HG02884 (cell line): Measurements from ENCODE around the gene TMEM14C.

Experiments used
- ATAC-seq: cut with Tn5 transposase; IDR thresholded peaks from one replicate; pipeline ENCODE4 v1.9.1; 2021; ENCODE audit warnings: mild to moderate bottlenecking, moderate library complexity; ENCODE audit not compliant: unreplicated experiment

TMEM14C gene

DNA sequence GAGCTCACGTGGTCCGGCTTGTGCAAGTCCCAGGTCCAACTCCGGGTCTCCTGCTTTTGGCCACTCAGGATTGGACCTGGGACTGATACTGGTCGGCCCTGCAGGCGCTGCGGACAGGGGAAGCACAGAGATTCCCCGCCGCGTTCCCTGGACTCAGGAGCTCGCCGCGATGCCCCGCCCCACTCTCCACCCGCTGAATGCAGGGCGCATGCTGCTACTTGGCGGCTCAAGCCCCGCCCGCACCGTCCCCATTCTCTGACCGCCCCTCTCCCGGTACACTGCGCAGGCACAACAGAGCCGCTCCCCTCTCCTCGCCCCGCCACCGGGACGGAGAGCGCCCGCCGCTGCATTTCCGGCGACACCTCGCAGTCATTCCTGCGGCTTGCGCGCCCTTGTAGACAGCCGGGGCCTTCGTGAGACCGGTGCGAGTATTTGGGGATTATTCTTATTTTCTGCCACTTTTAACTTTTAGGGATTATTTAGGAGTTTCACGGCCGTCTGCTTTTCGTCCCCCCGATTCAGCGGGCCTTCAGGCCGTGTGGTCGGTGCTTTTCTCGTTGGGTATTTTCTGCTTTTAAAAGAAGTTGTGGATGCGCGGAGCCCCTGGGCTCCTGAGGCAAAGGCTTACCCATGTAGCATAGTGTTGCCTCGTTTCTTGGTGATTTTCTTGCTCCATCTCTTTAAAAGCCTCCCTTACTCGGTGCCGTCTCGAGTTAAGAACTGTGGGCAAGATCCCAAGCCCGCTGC, at the start of gene TMEM14C:
TSS of gene TMEM14C (plus strand) at position 251 of the 747 bp plus-strand sequence. CDS start 1,544 bp downstream, outside the sequence.
- peak; percentile 94 for ATAC-seq

DNA sequence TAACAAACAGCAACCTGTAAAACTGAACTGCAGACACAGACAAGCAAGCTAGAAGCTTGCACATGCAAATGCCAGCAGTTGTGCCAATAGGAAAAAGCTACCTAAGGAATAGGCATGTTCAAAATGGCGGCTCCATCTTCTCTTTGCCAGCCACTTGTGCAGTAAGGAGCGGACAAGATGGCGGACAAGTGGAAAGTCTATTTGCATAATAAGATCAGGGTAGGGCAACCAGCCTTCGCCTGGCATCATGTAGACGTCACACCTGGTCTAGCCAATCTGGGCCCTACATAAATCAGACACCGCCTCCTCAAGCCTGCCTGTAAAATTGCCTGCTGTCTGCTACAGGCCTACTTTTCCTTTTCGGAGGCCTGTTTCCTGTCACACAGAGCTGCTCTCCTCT, 46.5 kb upstream of the TMEM14C start:
- no peak for ATAC-seq

DNA sequence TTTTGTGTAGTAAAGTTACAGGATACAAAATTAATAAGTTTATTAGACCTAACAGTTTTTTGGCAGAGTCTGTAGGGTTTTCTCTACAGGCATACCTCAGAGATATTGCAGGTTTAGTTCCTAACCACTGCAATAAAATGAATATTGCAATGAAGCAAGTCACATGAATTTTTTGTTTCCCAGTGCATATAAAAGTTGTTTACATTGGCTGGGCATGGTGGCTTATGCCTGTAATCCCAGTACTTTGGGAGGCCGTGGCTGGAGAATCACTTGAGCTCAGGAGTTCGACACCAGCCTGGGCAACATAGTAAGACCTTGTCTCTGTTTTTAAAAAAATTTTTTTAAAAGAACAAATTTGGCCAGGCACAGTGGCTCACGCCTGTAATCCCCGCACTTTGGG, 44.4 kb upstream of the TMEM14C start:
- no peak for ATAC-seq

DNA sequence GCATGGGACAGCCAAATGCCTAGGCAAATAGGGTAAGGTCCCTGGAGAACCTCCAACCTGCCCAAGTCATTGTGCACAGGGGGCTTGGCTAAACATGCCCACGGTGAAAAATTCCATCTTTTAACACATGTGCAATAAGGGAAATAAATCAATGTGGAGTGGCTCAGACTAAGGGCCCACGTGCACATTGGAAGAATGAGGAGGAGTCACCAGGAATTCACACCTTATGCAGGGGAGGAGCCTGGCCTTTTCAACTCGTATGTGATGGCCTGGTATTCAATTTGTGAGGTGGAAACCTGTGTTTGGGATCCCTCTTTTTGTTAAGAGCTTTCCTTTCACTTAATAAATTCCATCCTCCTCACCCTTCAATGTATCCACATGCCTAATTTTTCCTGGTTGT, 41.1 kb upstream of the TMEM14C start:
- ATAC-seq, result no peak

DNA sequence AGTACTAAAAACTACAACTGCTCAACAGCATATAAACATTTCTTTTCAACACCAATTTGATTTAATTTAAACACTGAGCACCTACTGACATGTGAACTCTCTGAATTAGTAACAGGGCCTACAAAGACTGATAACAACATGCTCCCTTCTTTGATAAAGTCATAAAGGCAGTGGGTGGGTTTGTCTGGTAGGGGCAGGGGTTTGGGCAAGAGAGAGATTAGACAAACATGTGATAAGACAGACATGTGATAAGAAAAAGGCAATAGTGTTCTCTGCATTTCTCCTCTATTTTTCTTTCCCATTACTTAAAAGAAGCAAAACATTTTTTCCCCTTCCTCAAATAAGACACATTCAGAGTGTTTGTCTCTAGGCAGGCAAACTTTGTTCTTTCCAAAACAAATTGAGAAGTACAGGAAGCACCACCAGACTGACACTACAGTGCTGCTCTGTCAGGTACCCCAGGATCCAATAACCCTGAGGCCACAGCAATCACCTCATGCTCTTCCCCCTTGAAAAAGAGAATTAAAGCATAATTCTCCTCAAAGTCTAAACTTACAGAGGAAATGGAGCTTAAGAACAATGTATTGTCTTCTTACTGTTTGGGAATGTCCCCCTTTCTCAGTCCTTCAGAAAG, 40.4 kb upstream of the TMEM14C start:
- ATAC-seq, result no peak

DNA sequence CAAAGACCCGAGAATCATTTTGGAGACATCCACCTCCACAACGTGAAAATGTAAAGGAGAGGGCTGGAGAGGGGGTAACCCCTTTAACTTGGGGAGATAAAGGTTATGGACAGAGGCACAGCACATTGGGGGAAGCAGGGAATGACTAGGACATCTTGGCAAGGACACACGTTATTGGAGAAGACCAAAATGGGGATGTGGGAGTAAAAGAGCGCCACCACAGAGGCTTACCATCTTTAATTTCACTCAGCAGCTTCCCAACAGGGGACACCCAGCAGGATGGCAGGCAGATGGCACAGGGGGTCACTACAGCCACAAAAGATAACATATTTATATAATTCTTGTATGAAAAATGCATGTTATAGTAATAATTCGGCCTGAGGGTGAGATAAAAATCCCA, 38.3 kb upstream of the TMEM14C start:
- ATAC-seq, result no peak

DNA sequence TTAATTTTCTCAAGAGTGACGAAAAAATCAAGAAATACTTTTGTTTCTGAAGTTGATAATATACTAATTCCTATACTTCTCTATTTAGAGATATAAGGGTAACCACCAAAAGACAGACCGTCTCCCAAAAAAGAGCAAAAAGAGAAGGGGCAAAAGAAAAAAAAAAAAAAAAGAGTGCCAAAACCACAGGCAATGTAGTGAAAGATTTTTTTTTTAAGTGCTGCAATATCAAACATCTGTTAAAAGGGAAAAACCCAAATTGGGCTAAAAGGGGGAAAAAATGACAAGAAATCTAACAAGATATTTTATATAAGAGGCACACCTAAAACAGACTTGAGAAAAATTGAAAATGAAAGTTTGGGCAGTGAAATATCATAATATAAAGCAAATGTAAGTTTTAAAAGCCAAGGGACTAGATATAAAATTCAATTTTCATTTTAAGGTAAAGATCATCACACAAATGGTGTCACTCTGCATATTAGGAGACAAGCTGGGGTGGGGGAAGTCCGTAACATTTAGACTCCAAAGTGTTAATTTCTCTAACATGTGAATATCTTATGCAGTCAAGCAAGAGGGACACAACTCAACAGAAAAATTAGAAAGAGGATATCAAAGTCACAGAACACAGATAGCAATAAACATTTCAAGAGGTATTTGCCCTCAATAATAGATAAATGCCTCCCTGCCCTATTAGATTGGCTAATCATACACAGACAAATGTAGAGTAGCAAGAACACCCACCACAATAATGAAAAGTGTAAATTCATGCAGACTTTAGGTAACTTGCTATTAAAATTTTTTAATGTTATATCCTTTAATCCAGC, 37.6 kb upstream of the TMEM14C start:
- no peak for ATAC-seq

DNA sequence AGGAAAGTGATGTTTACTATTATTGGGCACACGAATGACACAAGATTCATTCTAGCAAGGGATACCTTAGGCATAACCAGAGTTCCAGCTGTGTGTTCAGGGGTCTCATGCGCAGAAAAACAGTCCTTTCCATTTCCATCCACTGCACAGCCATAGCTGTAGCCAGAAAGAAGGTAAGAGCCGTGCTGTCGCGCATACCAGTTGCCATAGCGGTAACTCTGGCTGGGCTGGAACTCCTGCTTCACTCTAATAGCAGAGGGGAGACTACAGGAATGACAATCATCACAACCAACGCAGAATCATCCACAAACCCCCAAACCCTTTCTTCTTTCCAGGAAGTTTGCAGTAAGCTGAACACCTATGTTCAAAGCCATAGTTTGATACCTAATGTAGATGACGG, 36.0 kb upstream of the TMEM14C start:
- no peak for ATAC-seq

DNA sequence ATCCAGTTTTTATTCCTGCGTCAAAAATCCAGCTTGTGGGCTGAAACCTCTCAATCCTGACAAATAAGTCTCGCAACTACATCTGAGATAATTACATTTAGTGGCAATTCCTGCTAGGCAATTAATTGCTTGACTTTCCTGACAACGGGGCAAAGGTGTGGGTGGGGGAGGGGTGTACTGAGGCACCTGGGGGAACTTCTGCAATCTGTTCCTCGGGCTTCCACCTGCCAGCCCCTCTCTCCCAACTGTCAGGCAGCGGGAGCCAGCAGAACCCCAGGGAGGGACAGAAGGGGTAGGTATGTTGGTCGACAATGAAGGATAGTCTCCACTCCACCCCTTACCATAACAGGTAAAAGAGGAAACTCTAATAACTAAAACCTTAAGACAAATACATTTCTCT, 35.3 kb upstream of the TMEM14C start:
- no peak for ATAC-seq

DNA sequence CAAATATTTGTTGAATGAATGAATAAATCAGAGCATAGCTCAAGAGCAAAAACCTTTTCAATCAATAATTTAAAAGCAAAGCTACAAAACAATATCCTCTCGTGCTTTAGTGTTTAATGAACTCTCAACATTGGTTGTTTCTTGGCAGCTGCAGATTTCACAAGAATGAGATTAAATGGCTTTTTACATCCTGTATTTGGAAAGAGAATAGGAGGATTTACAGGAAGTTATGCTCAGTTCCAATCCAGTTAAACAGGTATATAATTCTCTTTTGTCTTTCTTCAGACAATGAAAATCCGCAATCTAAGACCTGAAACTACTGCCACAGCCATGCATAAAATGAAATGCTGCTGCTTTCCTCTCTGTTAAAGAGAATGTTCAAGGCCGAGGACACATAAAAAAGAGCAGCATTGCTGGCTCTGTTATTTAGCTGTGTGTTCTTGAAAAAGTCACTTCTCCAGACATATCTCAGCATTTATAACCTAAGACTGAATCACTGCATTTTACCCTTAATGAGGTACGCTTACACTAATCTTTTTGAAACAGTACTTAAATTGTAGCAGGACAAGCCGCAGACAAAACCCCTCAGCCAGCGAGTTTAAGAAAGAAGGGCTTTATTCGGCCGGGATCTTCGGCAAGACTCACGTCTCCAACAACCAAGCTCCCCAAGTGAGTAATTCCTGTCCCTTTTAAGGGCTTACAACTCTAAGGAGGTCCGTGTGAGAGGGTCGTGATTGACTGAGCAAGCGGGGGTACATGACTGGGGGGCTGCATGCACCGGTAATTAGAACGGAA, 32.0 kb upstream of the TMEM14C start:
- ATAC-seq, result no peak

DNA sequence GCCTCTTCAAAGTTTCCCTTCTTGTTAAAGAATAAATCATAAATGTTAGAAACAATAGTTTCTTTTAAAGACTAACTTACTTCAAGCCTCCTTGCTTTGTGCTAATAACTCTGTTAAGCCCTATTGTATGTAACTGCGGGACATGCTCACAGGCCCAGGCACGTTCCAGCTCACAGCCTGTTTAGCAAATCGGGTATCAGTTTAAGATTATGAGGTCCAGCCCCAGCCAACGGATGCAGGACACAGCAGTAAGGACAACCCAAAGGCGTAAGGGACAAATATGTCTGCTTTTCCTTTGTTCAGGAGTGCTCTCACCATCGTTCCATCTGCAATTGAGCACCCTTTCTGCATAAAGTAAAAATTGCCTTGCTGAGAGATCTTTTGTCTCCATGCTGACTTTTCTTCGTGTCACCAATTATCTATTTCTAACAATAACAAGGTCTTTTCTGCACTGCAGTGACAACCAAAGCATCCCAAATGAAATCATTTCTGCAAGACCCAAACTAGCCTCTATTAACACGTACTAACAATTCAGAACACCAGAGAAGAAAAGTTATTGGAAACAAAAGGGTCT, 29.8 kb upstream of the TMEM14C start:
- no peak for ATAC-seq

DNA sequence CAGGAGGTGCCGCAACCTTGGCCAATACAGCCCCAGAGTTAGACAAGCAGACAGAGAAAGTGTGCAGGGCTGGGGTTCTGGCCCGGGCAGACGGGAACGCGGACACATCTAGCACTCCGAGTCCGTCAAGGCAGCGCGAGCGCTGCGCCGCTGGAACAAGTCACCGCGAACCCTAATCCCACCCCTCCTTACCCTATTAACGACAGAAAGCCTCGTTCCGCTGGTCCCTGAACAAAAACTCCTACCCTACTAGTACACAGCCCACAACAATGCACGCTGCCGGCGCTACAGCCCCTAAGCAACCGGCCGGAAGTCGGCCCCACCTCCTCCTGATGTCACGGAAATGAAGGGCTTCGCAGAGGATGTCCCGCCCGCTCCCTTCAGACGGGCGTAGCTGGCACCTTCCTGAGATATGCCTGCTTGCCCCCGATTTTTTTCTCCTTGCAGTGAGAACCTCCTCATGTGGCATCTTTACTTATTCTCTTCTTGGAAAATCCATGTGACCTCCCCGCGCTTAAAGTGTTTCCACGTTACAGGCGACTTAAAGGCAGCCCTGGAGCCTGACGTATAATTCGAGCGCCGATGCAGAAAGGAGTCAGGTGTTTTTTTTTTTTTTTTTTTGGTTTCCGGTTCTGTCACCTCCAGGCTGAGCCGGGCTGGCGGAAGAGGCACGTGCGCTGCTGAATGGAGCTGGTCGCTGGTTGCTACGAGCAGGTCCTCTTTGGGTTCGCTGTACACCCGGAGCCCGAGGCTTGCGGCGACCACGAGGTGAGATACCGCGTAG, 28.4 kb upstream of the TMEM14C start, which contains the start of the genes C6orf52 and PAK1IP1:
TSS of gene C6orf52 (minus strand) at position 315 of the 784 bp plus-strand sequence. CDS start 7,066 bp downstream, outside the sequence.
TSS of gene PAK1IP1 (plus strand) at position 671 of the 784 bp plus-strand sequence. CDS start at position 685, 14 bp downstream.
- peak; percentile 97 for ATAC-seq

DNA sequence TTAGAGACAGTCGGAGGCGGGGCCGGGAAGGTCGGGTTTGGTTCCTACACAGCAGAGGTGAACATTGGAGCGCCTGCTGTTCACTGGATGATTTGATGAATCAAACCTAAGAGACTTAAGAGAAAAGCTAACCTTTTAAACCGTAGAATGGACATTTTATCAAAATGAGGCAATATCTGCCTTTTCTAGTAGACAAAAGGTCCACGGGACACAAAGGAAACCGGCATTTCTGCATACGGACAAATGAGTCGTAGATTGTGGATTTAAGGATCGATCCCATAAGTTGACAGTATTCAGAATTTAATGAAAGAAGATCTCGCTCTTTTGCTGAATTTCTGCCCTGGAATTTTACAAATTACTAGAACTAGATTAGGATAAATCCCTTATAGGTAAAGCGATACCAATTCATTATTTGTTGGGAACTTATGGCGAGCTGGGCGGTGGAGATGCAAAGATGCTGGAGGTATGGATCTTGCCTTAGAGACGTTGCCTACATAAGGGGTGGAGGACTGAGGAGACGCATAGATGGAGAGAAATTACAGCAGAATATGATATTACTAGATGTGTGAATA, 27.7 kb upstream of the TMEM14C start:
- ATAC-seq, result no peak

DNA sequence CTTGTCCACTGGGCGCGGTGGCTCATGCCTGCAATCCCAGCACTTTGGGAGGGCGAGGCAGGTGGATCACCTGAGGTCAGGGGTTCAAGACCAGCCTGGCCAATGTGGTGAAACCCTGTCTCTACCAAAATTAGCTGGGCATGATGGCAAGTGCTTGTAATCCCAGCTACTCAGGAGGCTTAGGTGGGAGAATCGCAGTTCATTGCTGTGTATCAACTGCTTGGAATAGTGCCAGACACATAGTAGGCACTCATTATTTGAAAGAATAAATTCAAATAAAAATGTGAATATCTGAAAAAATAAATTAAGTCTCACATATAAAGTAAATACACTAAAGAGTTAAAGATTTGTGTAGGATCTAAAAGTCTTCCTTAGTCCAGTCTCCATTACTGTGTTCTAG, 26.2 kb upstream of the TMEM14C start:
- ATAC-seq, result no peak

DNA sequence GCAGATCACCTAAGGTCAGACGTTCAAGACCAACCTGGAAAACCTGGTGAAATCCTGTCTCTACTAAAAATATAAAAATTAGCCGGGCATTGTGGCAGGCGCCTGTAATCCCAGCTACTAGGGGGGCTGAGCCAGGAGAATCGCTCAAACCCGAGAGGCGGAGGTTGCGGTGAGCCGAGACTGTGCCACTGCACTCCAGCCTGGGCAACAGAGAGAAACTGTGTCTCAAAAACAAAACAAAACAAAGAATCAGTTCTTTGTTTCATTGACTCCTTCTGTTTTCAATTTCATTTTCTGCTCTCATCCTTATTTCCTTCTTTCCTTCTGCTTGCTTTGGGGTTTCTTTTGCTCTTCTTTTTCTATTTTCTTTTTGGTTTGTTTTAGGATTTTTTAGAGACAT, 8.9 kb upstream of the TMEM14C start:
- ATAC-seq, result no peak

DNA sequence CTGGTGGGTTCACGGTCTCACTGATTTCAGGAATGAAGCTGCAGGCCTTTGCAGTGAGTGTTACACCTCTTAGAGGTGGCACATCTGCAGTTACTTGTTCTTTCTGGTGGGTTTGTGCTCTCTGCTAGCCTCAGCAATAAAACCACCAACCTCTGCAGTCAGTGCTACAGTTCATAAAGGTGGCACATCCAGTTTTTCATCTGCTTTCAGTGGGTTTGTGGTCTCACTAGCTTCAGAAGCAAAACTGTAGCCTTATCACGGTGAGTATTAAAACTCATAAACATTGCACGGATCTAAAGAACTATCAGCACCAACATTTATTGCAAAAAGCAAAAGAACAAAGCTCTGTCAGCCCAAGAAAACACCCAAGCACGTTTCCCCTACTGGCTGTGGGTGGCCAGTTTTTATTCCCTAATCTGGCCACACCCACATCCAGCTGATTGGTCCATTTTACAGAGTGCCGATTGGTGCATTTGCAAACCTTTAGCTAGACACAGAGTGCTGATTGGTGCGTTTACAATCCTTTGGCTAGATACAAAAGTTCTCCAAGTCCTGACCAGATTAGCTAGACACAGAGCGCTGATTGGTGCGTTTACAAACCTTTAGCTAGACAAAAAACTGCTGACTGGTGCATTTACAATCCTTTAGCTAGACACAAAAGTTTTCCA, 3.4 kb upstream of the TMEM14C start:
- ATAC-seq, result no peak

DNA sequence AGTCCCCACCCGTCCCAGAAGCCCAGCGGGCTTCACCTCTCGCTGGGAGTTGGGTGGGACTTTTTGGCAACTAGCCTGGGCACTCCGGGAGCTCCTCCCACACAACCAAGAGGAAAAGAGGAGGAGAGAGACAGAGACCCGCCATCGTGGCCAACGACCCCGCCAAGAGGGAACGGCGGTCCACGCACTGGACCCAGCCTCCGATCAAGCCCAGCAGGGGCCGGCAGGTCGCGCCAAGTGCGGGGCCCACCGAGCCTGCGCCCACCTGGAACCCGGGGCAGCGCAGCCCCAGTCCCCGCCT, 3.0 kb upstream of the TMEM14C start:
- ATAC-seq, result no peak

DNA sequence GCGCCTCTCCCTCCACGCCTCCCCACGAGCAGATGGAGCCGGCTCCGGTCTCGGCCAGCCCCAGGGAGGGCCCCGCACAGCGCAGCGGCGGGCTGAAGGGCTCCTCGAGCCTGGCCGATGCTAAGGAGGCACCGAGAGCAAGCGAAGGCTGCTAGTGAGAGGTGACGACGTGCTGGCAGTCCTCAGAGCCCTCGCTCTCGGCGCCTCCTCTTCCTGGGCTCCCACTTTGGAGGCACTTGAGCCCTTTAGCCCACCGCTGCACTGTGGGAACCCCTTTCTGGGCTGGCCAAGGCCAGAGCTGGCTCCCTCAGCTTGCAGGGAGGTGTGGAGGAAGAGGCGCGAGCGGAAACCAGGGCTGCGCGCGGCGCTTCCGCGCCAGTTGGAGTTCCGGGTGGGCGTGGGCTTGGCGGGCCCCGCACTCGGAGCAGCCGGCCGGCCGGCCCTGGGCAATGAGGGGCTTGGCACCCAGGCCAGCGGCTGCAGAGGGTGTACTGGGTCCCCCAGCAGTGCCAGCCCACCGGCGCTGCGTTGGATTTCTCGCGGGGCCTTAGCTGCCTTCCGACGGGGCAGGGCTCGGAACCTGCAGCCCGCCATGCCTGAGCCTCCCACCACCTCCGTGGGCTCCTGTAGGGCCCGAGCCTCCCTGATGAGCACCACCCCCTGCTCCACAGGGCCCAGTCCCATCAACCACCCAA, 2.5 kb upstream of the TMEM14C start:
- no peak for ATAC-seq
